GM18870 (cell line): ENCODE measurements around the gene MGAT4A.
"Not testable (repeated sequence)": the region's sequence is repeated elsewhere in the genome, so short reads cannot be mapped to it uniquely, and the experiment has no call there.

Source experiments
- ATAC-seq: cut with Tn5 transposase; IDR thresholded peaks from one replicate; pipeline ENCODE4 v1.9.1; 2021; ENCODE audit warnings: moderate library complexity; ENCODE audit not compliant: unreplicated experiment

The MGAT4A gene

DNA sequence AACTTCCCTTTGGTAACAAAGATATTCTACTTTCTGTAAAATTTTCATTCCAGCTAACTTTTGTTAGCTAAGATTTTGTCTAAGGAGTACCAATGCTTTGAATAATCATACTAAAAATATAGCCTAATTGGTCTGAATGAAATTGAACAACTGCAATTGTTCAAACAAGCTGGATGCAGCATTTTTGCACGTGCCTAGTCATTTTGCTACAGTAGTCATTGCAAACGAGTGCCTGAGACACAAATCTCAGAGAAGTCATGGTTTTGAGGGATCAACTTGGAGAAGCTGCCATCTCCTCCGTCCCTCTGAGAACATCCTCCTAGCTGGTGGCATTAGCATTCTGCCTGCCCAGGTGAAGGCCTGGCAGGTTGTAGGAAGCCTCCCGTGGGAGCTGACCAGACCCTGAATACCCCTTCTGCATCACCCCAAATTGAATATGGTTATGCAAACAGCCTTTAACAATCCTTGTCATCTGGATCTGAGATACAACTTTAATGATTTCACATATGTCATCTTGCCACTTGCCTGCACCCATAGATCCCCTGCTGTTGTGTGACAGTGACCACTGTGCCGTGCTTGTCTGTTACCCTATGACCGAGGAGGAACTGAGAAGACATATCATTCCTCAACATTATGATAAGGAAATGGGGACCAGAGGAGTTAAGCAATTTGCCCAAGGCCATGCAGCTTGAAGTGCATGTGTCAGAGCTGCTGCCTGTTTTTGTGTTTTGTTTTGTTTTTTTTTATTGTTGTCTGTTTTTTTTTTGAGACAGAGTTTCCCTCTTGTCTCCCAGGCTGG lies 29.1 kb upstream of the MGAT4A start:
- no peak for ATAC-seq

DNA sequence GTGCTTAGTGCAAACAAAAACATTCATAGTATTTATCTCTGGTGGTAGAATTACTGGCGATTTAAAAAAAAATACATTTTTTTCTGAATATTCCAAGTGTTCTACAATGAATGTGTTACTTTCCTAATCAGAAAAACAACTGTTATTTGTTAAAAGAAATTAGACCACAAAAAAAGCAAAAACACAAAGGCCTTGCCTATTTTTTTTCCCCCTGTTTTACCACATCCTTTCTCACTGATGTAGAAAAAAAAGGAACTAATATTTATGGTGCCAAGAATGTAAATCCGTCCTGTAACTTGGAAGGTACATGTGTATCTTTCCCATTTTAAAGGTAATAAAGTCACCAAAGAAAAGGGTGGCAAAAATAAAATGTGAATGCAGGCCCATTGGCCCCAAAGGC lies 28.4 kb upstream of the MGAT4A start:
- no peak for ATAC-seq

DNA sequence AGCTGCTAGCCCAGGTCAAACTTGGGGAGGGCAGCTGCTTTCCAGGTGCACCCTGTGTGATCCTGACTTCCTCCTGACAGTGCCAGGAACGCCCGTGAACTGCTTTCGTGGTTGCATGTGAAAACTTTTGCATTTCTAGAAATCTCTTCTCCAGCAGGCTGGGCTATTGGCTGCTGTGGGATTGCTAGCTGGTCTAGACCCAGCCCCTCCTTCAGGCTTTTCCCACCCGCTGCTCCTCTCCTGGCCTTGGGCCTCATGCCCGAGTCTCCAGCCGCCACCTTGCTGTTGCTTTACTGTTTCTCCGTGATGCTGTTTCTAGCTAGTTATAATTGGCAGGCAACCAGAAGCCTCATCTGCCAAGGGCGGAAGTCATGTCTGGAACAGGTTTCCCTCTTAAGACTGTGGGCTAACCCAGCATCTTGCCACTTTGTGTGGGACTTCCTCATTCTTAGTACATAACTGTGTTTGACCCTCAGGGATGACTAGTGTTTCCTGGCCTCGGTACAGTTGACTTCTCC lies 27.0 kb upstream of the MGAT4A start:
- ATAC-seq, result peak; percentile 87

DNA sequence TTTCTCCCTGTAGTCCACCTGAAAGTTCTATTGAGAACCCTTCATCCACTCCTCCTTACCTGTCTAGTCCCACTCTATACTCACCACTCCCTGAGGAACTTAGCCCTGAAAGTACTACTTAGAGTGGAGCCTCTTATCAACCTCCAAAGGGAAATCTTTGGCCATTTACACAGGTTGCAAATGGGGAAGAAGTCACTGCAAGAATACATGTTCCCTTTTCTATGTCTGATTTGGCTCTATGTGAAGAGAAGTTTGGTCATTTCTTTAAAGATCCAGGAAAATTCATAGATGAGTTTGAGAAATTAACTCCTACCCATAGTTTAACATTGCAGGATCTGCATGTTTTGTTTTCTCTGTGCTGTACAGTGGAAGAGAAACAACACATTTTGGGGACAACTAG lies 22.9 kb upstream of the MGAT4A start:
- ATAC-seq, result no peak

DNA sequence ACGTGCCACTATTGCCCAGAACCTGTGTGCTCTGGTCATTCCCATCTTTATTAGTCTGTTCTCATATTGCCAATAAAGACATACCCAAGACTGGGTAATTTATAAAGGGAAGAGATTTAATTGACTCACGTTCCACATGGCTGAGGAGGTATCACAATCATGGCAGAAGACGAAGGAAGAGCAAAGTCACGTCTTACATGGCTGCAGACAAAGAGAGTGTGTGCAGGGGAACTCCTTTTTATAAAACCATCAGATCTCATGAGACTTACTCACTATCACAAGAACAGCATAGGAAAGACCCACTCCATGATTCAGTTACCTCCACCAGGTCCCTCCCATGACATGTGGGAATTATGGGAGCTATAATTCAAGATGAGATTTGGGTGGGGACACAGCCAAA lies 21.8 kb upstream of the MGAT4A start:
- not testable (repeated sequence) for ATAC-seq

DNA sequence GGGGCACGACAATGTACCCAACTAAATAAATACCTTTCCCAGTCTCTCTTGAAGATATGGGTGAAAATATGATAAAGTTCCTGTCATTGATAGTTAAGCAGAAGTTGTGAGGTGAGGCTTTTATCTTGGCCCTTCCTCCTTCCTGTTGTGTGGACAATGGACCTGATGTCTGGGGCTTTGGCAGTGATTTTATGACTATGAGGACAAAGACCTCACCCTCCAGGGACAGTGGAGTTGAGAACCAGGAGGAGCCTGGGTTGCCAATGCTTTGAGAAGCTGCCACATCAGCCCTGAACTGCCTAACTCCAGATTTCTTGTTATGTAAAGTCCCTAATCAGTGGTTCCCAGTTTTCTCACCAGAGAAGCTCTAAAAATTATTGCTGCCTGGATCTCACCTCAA lies 20.8 kb upstream of the MGAT4A start:
- no peak for ATAC-seq

DNA sequence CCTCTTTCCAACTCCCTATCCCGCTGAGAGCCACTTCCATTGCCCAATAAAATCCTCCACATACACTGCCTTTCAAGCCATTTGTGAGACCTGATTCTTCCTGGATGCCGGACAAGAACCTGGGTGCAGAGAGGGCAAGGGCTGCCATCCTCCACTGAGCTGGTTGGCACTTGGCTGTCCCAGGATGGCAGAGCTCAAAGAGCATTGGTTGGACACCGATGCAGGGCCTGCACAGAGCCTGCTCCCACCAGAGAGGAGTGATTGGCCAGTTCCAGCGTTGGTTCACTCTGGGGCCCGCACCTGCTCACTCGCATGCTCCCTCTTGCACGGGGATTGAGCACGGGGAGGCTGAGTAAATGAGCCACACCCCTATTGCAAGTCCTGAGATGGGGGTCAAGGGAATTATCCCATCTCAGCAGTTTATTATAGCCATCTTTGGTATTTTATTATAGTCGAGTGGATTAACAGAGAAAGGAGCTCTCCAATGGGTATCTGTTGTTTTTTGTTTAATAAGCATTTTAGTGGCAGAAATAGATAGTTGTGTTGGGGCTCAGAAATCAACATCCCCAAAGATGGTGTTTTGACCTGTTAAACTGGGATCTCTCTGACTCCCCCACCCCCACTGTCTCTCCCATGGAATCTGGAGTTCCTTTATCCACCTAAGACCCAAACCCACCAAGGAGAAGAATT lies 19.8 kb upstream of the MGAT4A start:
- ATAC-seq, result no peak

DNA sequence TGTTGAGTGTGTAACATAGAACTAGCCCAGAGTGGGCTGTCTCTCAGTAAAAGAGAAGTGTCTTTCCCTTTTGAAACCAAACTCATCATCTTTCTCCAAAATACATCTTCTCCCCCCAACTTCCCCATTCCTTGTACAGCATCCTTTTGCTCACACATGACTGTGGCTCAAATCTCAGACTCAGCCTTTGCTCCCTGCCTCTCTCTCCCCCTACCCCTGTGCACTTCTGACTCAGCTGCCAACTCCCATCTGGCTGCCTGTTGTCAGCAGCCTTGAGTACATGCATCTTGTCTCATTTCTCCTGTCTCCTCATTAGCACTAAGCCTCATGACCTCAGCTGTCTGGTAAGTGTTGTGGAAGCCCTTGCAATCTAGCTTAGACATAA lies 18.1 kb upstream of the MGAT4A start:
- no peak for ATAC-seq

DNA sequence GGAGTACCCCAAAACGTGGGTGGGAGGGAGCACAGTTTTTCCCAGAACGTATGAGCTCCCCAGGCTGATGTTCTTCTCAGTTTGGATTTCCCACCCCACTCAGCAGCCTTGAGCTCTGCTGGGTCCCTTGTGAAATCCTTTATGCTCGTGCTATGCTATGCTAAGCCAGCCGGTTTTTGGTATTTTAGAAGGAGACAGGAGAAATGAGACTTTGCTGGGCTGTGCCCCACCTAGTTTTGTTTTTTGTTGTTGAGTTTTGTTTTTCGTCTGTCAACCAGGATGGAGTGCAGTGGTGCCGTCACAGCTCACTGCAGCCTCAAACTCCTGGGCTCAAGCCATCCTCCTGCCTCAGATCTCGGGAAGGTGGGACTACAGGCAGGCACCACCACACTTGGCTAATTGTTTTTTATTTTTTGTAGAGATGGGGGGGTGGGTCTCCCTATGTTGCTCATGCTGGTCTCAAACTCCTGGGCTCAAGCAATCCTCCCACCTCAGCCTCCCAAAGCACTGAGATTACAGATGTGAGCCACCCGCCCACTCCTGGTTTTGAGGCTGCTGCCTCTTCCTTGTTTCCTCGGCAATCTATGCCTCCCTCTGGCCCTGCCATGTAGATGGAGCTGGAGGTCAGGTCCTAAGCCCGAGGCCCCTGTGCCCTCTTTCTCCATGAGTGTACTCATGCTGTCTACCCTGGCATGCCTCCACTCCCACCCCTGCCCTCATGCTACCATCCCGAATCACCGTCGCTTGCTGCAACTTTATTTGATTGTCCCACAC lies 17.5 kb upstream of the MGAT4A start:
- ATAC-seq, result no peak

DNA sequence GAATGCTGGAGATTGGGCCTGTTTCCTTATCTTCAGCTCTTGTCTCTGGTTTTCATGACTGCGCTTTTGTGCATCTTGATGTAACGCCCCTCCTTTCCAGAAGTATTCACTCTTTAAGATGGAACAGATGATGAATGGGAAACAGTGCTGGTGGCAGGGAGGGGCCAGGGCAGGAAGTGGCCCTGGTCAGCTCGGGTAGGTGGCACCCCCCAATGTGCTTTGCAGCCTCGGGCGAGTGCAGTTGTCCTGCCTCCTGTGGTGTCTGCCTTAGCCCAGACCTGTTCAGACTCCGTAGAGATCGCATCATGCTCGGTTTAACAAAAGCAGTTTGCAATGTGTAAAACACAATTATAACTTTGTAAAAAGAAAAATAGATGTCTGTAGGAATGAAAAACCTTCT lies 17.0 kb upstream of the MGAT4A start:
- no peak for ATAC-seq

DNA sequence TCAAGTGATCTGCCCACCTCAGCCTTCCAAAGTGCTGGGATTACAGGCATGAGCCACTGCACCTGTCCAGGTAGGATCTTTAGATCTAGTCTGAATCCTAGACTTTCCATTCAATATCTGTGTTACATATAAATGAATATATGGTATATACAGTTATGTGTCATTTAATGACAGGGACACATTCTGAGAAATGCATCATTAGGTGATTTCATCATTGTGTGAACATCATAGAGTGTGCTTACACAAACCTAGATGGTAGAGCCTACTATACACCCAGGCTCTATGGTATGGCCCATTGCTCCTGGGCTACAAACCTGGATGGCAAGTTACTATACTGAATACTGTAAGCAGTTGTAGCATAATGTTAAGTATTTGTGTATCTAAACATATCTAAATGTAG lies 15.5 kb upstream of the MGAT4A start:
- no peak for ATAC-seq

DNA sequence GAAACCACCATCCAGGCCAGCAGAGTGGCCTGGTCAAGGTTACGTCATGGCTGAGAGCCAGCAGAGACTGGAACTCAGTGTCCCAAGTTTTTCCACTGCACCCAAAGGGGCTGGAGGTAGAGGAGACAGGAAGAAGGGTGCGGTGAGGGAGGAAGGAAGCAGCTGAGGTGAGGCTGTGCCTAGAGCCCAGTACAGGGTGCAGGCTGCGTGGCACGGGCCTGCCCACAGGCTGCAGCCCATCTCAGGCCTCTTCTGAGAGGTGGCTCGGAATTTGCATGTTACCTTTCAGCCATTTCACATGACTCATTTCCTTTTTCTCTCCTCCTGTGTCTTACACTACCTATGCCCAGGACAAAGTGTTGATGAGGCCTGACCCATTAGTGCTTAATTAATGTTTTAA lies 13.7 kb upstream of the MGAT4A start:
- no peak for ATAC-seq

DNA sequence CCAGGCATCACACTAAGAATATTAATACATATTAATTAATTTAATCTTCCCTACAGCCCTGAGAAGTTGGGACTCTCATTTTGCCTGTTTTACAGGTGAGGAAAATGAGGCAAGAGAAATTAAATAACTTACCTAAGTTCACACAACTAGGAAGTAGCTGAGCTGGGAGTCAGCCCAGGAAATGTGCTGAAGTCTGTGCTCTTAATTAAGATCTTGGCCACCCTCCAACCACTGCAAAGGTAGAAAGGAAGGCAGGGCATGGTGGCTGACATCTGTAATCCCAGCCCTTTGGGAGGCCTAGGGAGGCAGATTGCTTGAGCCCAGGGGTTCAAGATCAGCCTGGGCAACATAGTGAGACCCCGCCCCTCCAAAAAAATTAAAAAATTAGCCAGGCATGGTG lies 12.9 kb upstream of the MGAT4A start:
- ATAC-seq, result no peak

DNA sequence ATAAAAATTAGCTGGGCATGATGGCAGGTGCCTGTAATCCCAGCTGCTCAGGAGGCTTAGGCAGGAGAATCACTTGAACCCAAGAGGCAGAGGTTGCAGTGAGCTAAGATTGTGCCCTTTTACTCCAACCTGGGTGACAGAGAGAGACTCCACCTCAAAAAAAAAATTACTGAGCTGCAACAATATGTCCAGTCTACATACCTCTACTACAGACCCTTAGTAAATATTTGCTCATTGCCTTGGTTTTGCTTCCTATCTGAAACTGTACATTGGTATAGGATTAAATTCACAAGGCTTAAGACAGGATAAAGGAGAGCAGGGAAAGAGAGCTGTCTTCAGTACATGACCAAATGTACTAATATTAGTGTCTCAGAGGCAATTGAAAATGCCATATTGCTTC lies 8.1 kb upstream of the MGAT4A start:
- no peak for ATAC-seq

DNA sequence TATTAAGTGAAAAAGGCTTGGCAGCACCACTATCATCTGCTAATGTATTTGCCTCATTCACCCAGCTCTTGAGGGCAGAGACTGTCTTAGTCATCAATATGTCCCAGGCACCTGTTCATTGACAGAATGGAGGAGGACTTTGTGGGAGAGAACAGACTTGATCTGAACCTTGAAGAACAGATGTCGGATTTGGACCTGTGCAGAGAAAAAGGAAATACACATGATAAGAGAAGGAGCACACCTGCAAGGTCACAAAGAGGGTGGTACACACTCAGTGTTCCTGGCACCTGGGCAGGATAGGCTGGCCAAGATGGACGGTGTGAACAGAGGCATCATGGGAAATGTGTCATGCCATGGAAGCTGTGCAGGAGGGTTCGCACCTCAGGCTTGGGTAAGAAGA lies 7.4 kb upstream of the MGAT4A start:
- ATAC-seq, result no peak

DNA sequence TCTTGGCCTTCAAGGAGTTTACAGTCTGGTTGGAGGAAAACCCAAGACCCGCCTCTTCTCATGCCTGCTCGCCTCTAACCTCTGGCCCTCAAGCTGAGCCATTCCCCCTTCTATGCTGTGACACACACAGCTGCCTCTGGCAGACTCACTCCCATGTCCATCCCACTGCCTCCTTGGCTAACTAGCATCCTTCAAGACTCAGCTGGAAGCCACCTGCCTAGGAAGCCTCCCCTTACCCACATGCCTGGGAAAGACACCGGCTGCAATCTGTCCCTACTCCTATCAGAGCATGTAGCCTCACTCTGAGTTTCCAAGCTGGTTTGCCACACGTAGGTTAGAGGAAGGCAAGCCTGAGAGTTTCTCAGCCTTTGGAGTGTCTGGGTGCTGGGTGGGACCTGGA lies 6.9 kb upstream of the MGAT4A start:
- no peak for ATAC-seq

DNA sequence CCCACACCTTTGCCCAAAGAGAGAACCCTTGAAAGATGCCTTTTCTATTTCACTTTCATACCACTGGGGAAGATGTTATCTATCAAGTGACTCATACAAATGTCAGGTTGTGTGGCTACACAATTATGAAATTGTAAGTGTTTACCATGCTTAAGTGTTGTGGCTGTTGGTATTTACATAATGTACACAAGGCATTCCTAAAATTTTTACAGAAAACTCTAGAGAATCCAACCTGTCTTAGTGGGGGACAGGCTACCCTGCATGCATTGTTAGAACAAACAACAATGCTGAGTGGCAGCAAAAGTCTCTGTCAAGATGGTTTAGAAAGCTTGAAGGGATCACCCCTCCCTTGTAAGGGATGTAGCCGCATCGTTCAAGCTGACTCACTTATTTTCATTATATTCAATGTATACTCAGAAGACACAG lies 5.5 kb upstream of the MGAT4A start:
- ATAC-seq, result no peak

DNA sequence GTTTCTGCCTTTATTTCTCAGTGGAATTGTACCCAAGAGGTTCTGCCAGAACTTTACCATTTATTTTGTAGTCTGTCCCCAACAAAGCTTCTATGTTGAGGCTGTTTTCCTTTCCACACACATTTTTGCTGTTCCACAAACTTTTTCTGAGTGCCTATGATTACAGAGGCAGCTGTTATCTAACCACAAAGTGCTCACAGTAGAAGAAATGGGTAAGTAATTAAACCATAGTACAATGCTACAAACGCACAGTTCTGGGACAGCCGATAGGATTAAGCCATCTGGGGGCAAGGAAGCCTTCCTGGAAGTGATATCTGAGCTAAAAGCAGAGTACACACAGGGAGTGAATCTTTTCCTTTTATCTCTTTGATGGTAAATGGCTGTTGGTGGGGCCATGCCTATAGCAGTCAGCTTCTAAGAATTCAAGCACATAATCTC lies 3.9 kb upstream of the MGAT4A start:
- no peak for ATAC-seq

DNA sequence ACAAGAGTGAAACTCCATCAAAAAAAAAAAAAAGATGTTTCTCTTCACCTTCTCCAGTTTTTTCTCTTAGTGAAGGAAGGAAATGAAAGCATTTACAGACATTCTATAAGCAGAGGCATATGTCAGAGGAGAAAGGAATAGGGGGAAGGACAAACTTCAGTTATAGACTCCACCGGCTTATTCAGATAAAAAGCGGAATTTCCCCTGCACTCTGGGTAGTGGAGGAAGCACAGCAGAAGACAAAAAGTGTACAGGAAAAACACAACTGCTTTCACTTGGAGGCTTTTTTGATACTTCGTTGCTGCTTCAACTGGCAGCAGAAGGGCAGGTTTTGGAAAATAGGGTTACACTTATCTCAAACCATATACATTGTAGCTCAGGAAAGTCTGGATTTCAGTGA lies 3.2 kb upstream of the MGAT4A start:
- ATAC-seq, result no peak

DNA sequence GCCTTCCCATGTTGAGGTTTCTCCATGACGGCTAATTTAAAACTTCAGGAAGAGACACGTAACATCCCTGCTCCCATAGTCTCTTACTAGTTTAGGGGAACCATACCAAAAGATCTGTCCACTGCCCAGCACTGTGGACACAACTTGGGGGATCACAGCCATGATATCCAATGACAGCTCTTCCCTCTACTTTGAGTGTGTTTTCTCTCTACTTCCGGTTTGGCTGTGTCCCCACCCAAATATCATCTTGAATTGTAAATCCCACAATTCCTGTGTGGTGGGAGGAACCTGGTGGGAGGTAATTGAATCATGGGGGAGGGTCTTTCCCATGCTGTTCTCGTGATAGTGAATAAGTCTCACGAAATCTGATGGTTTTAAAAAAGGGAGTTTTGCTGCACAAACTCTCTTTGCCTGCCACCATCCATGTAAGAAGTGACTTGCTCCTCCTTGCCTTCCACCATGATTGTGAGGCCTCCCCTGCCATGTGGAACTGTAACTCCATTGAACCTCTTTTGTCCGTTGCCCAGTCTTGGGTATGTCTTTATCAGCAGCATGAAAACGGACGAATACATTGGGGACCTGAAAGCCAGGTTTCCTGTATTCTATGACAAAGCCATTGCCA lies 1.6 kb upstream of the MGAT4A start:
- no peak for ATAC-seq

DNA sequence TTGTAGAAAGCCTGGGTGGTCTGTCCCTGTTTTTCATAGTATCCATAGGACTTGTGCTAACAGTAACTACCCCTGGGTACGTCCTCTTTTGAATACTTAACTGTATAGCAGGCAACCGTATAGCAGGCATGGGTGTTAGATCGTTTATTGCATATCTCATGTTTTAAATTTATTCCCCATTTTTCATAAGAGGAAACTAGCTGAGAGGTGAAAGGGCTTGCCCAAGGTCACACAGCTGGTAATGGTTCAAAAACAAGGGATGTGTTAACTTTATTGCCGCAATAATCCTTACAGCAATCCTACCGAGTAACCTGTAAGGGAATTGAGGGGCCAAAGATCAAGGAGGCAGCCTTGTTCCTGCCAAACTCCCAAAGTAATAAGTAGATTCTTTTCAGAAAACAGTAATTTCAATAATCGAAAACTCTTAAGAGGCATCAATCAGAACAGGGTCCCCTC lies 990 bp upstream of the MGAT4A start:
- no peak for ATAC-seq
